Heart left ventricle (tissue), 13 donors: ENCODE data around the gene CCDC88B.

Experiments
- CTCF ChIP-seq, 12 donors: fragments of 200-600 bp; sonication (generic) in 4 of 12; IDR thresholded peaks; one replicate each; pipeline versions ENCODE4 v1.5.0 to v1.8.0; 2018 to 2022; ENCODE audit warnings: antibody characterized with exemption in 12 of 12, mild to moderate bottlenecking in 5 of 12
- POLR2A ChIP-seq, 2 donors: fragments of 450-650 bp; IDR thresholded peaks; one replicate each; pipeline ENCODE4 v1.6.1; 2017; ENCODE audit warnings: antibody characterized with exemption in 2 of 2, mild to moderate bottlenecking in 2 of 2, moderate library complexity in 2 of 2
- donor health status: ischemic (EF 13 %, LVEDD 7.1; RV severe dilation, severe dysfunction).
- donor health status: DM: no; HTN: yes; CAD: no.
- donor health status: DM: no; HTN: no; CAD: no.
- donor health status: ischemic (EF 25% LVEDD 6.9; RV normal size, moderate dysfunction).
- donor health status: ischemic (EF 25% LVEDD 5.7; RV mildly dilated, moderate dysfunction).
- donor health status: ischemic (EF 35%, LVEDD 5.7; RV mildly dilated, moderate dysfunction).
- donor health status: nonischemic (EF 11% LVEDD 7.7; RV severe dilation, severe dysfunction).
- donor health status: DM: yes; HTN: yes; CAD: no.
- donor health status: PGD.
- donor health status: ischemic (EF 29% LVEDD 5.4; RV normal size, mild dysfunction).
- donor health status: nonischemic (EF 23%, LVEDD 6.1; RV moderate dilation, normal function).

GRCh38 chr11:64379817-64380709 is 40.1 kb downstream of the CCDC88B start:
- TF ChIP-seq CTCF (IDR thresholded peaks at IDR 0.05) (no peak), POLR2A (IDR thresholded peaks at IDR 0.05) (no peak)
